ENCODE results near the gene C1orf21. TPM values are rescaled to one million over a fixed set of nuclear protein-coding genes. Genes with fewer than 3 reads are reported as not detected.

Gene C1orf21
- total RNA-seq, 1 experiment from 2014 or later: 0.15 TPM

DNA sequence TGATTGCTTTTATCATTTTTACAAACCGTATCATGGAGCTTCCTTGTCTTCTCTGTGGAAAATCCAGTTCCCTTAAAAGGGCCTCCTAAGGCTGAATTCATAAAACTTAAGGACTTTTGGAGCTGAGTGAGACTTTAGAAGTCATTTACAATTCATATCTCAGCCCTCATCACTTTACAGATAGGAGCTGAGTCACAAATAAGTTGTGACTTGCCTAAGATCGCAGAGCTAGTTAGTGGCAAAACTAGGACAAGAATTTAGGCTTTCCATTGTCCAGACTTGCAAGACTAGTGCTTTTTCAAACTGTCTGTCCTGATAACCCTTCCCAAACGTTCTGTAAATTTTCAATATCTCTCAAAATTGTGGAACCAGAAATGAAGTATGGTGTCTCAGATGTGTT, 37.3 kb downstream of the C1orf21 start:
- H3K9me3 ChIP-seq (ENCODE audit: control insufficient read depth, insufficient read depth, low read depth, low read length): no peaks in the 10 kb centered on the region
- no peak for DNase-seq (ENCODE audit: low read depth, low spot score)
- H3K4me1 ChIP-seq (ENCODE audit: control insufficient read depth, insufficient read depth, low read length): no peaks in the 10 kb centered on the region
- ChIA-PET POLR2A (no interaction called here), CTCF (no interaction called here)
- no peak for ATAC-seq
- in situ Hi-C loops (cut with HindIII; ENCODE audit: low pct_unique_long_range_greater_than_20kb, low sequenced_read_pairs) (no loop called here), intact Hi-C loops (cut with micrococcal nuclease; ENCODE audit: unreplicated experiment) (no loop called here)
- no peak overlapping the region for H3K4me3 ChIP-seq (ENCODE audit: low read depth in 2 of 2, low read length in 2 of 2)
- no peak overlapping the region for H3K27ac ChIP-seq (ENCODE audit: low read length)
- H3K27me3 ChIP-seq (ENCODE audit: control insufficient read depth, insufficient read depth, low read length): no peaks in the 10 kb centered on the region
- H3K36me3 ChIP-seq (ENCODE audit: control insufficient read depth, insufficient read depth, low read length): no peaks in the 10 kb centered on the region
- BruUV-seq (replicated peaks): no TSS peak
- TF ChIP-seq POLR2AphosphoS5 (IDR thresholded peaks at IDR 0.05; ENCODE audit: low read depth, low read length): no peak
- TF ChIP-seq, protein P1, sequence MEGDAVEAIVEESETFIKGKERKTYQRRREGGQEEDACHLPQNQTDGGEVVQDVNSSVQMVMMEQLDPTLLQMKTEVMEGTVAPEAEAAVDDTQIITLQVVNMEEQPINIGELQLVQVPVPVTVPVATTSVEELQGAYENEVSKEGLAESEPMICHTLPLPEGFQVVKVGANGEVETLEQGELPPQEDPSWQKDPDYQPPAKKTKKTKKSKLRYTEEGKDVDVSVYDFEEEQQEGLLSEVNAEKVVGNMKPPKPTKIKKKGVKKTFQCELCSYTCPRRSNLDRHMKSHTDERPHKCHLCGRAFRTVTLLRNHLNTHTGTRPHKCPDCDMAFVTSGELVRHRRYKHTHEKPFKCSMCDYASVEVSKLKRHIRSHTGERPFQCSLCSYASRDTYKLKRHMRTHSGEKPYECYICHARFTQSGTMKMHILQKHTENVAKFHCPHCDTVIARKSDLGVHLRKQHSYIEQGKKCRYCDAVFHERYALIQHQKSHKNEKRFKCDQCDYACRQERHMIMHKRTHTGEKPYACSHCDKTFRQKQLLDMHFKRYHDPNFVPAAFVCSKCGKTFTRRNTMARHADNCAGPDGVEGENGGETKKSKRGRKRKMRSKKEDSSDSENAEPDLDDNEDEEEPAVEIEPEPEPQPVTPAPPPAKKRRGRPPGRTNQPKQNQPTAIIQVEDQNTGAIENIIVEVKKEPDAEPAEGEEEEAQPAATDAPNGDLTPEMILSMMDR (IDR thresholded peaks at IDR 0.05): no peak
- TF ChIP-seq REST (IDR thresholded peaks at IDR 0.05; ENCODE audit: insufficient read depth in 1 of 2, low read depth in 2 of 2, low read length in 1 of 2): no peak
- TF ChIP-seq SIN3A (IDR thresholded peaks at IDR 0.05; ENCODE audit: borderline replicate concordance, insufficient read depth, low read depth, low read length): no peak
- no peak for TF ChIP-seq TCF7L2 (IDR thresholded peaks at IDR 0.05; ENCODE audit: low read depth, low read length)

DNA sequence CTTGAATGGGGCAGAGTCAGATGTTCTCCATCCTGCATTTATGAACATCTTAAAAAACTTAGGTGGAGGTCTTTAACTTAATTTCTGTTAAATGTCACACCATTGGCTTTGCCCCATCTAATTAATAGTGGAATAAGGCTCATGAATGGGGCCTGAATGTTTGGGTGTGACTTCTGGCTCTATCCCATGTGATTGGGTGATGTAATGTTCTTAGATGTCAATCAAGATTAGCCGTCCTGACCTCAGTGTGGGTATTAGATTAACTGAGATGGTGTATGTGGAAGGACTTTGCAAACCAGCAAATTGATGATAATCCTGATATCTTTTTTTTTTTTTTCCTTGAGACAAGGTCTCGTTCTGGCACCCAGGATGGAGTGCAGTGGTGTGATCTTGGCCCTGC, 38.1 kb downstream of the C1orf21 start:
- DNase-seq (ENCODE audit: low read depth, low spot score) (no peak), ATAC-seq (no peak)
- BruUV-seq (replicated peaks): no TSS peak
- Histone ChIP-seq H3K4me1 (ENCODE audit: control insufficient read depth, insufficient read depth, low read length) (no peaks in the 10 kb centered on the region), H3K36me3 (ENCODE audit: control insufficient read depth, insufficient read depth, low read length) (no peaks in the 10 kb centered on the region), H3K27me3 (ENCODE audit: control insufficient read depth, insufficient read depth, low read length) (no peaks in the 10 kb centered on the region), H3K4me3 (ENCODE audit: low read depth in 2 of 2, low read length in 2 of 2) (no peak overlapping the region), H3K27ac (ENCODE audit: low read length) (no peak overlapping the region), H3K9me3 (ENCODE audit: control insufficient read depth, insufficient read depth, low read depth, low read length) (no peaks in the 10 kb centered on the region)
- no peak for TF ChIP-seq TCF7L2 (IDR thresholded peaks at IDR 0.05; ENCODE audit: low read depth, low read length)
- TF ChIP-seq, protein P1 (IDR thresholded peaks at IDR 0.05): no peak
- no peak for TF ChIP-seq POLR2AphosphoS5 (IDR thresholded peaks at IDR 0.05; ENCODE audit: low read depth, low read length)
- TF ChIP-seq SIN3A (IDR thresholded peaks at IDR 0.05; ENCODE audit: borderline replicate concordance, insufficient read depth, low read depth, low read length): no peak
- no peak for TF ChIP-seq REST (IDR thresholded peaks at IDR 0.05; ENCODE audit: insufficient read depth in 1 of 2, low read depth in 2 of 2, low read length in 1 of 2)
- ChIA-PET CTCF (no interaction called here), POLR2A (no interaction called here)
- intact Hi-C loops (cut with micrococcal nuclease; ENCODE audit: unreplicated experiment): no loop called here
- in situ Hi-C loops (cut with HindIII; ENCODE audit: low pct_unique_long_range_greater_than_20kb, low sequenced_read_pairs): no loop called here

Data from Panc1 (cell line).